SU-DHL-6 (cell line): Measurements from ENCODE around the gene PEX13.

Source experiments
- CTCF ChIP-seq: fragments of 200-600 bp; sonication (generic); IDR thresholded peaks from one replicate; pipeline ENCODE4 v1.5.1; 2017; ENCODE audit warnings: antibody characterized with exemption, mild to moderate bottlenecking, low read length, moderate library complexity; ENCODE audit not compliant: insufficient read depth, poor library complexity, severe bottlenecking
- EZH2phosphoT487 ChIP-seq: fragments of 200-600 bp; sonication (generic), shearing (Covaris generic); conservative IDR thresholded peaks from 2 replicates; pipeline ENCODE4 v1.6.1; 2018; ENCODE audit warnings: mild to moderate bottlenecking, antibody characterized with exemption, low read length, moderate library complexity, mixed read lengths

- TF ChIP-seq CTCF (no peak), EZH2phosphoT487 (no peak)
Measured at GRCh38 chr2:60992985-60993392, 24.5 kb upstream of the PEX13 start.
